Hair follicle dermal papilla cell (primary cell): ENCODE data around the gene MCHR1. TPM values are rescaled to one million over a fixed set of nuclear protein-coding genes. Genes with fewer than 3 reads are reported as not detected.

Experiments
- total RNA-seq: library from RNA; depleted of rRNA; stranded (reverse); fragments of >200 nt; gene quantifications from 2 replicates; pipeline ENCODE4 v1.2.3, GENCODE V29; 2012

Gene MCHR1, protein sequence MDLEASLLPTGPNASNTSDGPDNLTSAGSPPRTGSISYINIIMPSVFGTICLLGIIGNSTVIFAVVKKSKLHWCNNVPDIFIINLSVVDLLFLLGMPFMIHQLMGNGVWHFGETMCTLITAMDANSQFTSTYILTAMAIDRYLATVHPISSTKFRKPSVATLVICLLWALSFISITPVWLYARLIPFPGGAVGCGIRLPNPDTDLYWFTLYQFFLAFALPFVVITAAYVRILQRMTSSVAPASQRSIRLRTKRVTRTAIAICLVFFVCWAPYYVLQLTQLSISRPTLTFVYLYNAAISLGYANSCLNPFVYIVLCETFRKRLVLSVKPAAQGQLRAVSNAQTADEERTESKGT
- 0.65 and 0.85 TPM in 2 replicates for total RNA-seq

DNA sequence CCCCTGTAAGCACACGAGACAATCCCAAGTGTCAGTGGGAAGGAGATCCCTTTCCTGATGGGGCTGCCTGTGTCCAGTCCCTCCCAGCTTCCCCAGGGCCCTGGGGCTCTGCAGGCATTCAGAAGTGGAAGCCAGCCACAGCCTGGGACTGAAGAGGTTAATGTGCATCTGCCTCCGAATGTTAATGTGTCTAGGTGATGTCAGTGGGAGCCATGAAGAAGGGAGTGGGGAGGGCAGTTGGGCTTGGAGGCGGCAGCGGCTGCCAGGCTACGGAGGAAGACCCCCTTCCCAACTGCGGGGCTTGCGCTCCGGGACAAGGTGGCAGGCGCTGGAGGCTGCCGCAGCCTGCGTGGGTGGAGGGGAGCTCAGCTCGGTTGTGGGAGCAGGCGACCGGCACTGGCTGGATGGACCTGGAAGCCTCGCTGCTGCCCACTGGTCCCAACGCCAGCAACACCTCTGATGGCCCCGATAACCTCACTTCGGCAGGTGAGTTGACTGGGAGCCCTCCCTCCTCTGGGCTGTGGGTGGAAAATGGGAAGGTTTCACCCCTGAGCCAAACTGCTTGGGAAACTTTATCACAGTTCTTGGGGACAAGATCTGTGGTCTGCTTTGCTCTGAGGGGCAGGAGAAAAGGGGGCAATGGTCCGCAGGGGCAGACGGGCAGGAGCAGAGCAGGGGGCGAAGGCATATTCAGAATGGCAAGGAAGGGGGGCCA lies at the start of gene MCHR1:
MCHR1 (plus strand) TSS at position 236 of the 715 bp plus-strand sequence; CDS start at position 405, 169 bp downstream.

DNA sequence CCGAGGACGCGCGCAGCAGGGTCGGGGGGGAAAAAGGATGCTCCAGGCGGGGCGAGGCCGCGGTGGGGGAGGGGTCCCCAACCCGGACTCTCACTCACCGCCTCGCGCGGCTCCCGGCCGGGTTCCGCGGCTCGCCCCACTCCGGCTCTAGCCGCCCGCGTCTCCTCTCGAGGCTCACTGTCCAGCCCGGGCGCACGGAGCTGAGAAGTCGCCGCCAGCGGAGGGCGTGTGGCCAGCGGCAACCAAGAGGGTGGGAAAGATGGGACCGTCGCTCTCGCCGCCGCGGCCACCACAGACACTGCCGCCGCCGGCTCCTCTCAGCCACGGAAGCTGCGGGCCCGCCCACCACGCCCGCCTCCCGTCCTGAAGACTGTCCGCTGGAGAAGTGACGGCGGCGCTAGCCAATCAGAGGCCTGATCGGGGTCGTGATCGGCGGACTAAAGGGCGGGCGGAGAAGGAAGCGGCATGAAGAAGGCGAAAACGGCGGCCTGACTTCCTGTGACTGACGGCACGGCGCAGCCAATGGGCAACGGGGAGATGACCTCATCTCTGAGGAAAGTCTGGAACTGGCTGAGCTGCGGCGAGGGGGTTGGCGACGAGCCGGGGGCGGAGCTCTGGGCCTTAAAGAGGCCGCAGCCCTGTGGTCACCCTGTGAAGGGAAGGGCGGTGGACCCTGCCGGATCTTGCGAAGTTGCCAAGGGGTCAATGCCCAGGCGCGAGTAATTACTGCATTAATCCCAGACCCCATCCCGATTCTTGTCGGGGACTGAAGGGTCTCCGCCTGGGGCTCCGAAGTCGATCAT lies 42.7 kb upstream of the MCHR1 start, which contains the start of gene MRTFA:
MRTFA (minus strand) TSS at position 340 of the 803 bp plus-strand sequence.

Other genes starting within 250 kb of the MCHR1 start
- 53.9 and 62.1 TPM in 2 replicates for gene MRTFA, start 42.8 kb upstream of the MCHR1 start, total RNA-seq
- gene SLC25A17, start 139.9 kb downstream of the MCHR1 start, total RNA-seq: 17.0 and 19.8 TPM in 2 replicates
- 194 and 195 TPM in 2 replicates for gene ST13, start 177.2 kb downstream of the MCHR1 start, total RNA-seq
- 11.2 and 15.1 TPM in 2 replicates for gene XPNPEP3, start 177.7 kb downstream of the MCHR1 start, total RNA-seq
- not detected in 2 replicates for gene DNAJB7, start 182.6 kb downstream of the MCHR1 start, total RNA-seq